SU-DHL-6 (cell line): ENCODE results near the gene ORAI3.

ENCODE experiments used
- H2AFZ ChIP-seq: fragments of 200-600 bp; sonication (generic); 2 replicates; pipeline ENCODE4 v1.6.1; 2014; ENCODE audit warnings: low read depth, mild to moderate bottlenecking, moderate library complexity, mixed read lengths, antibody characterized with exemption, low read length; ENCODE audit not compliant: severe bottlenecking
- H3F3A ChIP-seq: fragments of 200-600 bp; shearing (Covaris generic); 2 replicates; pipeline ENCODE4 v1.6.0; 2016; ENCODE audit warnings: antibody characterized with exemption, mild to moderate bottlenecking; ENCODE audit not compliant: insufficient read depth
- H3K27ac ChIP-seq: fragments of 200-600 bp; sonication (generic); 2 replicates; pipeline ENCODE4 v1.5.1; 2016; ENCODE audit warnings: low read depth, mild to moderate bottlenecking, low read length, moderate library complexity, mixed read lengths
- H3K27me3 ChIP-seq: fragments of 200-600 bp; sonication (generic), shearing (Covaris generic); 2 replicates; pipeline ENCODE4 v1.6.0; 2014; ENCODE audit warnings: mild to moderate bottlenecking, low read length
- H3K36me3 ChIP-seq: fragments of 200-600 bp; sonication (generic); 2 replicates; pipeline ENCODE4 v1.6.1; 2014; ENCODE audit warnings: mild to moderate bottlenecking, low read length, mixed read lengths
- H3K4me2 ChIP-seq: fragments of 300-600, 200-600 bp; shearing (Covaris generic), sonication (generic); 2 replicates; pipeline ENCODE4 v1.6.0; 2014; ENCODE audit warnings: low read length, low read depth, mild to moderate bottlenecking; ENCODE audit not compliant: poor library complexity, severe bottlenecking
- H3K4me3 ChIP-seq: fragments of 200-600 bp; sonication (generic); 2 replicates; pipeline ENCODE4 v1.5.1; 2014; ENCODE audit warnings: antibody characterized with exemption, low read length, mild to moderate bottlenecking, mixed read lengths; ENCODE audit not compliant: insufficient read depth, poor library complexity, severe bottlenecking
- H3K79me2 ChIP-seq: fragments of 200-600 bp; sonication (generic); 2 replicates; pipeline ENCODE4 v1.6.1; 2014; ENCODE audit warnings: mild to moderate bottlenecking, low read length, moderate library complexity; ENCODE audit not compliant: insufficient read depth
- H3K9ac ChIP-seq: fragments of 200-600 bp; sonication (generic); 2 replicates; pipeline ENCODE4 v1.7.0; 2014; ENCODE audit warnings: mild to moderate bottlenecking, low read length
- H3K9me2 ChIP-seq: fragments of 200-600 bp; sonication (generic); replicated peaks from 2 replicates; pipeline ENCODE4 v1.6.1; 2014; ENCODE audit warnings: low read length; ENCODE audit not compliant: insufficient read depth
- H3K9me3 ChIP-seq: fragments of 200-600 bp; sonication (generic); 2 replicates; pipeline ENCODE4 v1.6.1; 2014; ENCODE audit warnings: low read length, mixed read lengths; ENCODE audit not compliant: insufficient read depth
- H4K20me1 ChIP-seq: fragments of 200-600 bp; sonication (generic); 2 replicates; pipeline ENCODE4 v1.6.1; 2014; ENCODE audit warnings: low read depth, mild to moderate bottlenecking, antibody characterized with exemption, low read length, moderate library complexity, mixed read lengths
- EZH2phosphoT487 ChIP-seq: fragments of 200-600 bp; sonication (generic), shearing (Covaris generic); conservative IDR thresholded peaks from 2 replicates; pipeline ENCODE4 v1.6.1; 2018; ENCODE audit warnings: mild to moderate bottlenecking, antibody characterized with exemption, low read length, moderate library complexity, mixed read lengths
- TF ChIP-seq, protein P1 (sequence below): fragments of 200-600 bp; sonication (generic); IDR thresholded peaks from one replicate; pipeline ENCODE4 v1.5.1; 2017; ENCODE audit warnings: antibody characterized with exemption, mild to moderate bottlenecking, low read length, moderate library complexity; ENCODE audit not compliant: insufficient read depth, poor library complexity, severe bottlenecking

The ORAI3 gene

DNA sequence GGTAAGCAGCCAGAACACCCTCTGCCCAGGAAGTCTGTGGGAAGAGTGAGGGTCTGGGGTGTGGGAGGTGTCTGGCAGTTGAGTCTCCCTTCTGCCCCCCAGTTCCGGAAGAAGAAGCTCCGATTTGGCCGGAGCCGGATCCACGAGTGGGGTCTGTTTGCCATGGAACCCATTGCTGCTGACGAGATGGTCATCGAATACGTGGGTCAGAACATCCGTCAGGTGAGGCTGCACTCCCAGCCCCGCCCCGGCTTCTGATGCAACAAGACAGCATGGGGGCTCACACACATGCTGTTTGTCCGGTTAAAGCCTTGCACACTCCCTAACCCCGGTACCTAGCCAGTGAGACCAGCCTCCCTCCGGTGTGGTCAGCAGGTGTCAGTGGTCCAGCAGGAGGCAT is 32.1 kb downstream of the ORAI3 start:
- no peaks in the 10 kb centered on the region for H4K20me1 ChIP-seq
- H3K79me2 ChIP-seq: no peaks in the 10 kb centered on the region
- H3K9me2 ChIP-seq: no peaks in the 10 kb centered on the region
- H3F3A ChIP-seq: no peaks in the 10 kb centered on the region; the same call in 1 of the 2 replicates
- TF ChIP-seq, protein P1, sequence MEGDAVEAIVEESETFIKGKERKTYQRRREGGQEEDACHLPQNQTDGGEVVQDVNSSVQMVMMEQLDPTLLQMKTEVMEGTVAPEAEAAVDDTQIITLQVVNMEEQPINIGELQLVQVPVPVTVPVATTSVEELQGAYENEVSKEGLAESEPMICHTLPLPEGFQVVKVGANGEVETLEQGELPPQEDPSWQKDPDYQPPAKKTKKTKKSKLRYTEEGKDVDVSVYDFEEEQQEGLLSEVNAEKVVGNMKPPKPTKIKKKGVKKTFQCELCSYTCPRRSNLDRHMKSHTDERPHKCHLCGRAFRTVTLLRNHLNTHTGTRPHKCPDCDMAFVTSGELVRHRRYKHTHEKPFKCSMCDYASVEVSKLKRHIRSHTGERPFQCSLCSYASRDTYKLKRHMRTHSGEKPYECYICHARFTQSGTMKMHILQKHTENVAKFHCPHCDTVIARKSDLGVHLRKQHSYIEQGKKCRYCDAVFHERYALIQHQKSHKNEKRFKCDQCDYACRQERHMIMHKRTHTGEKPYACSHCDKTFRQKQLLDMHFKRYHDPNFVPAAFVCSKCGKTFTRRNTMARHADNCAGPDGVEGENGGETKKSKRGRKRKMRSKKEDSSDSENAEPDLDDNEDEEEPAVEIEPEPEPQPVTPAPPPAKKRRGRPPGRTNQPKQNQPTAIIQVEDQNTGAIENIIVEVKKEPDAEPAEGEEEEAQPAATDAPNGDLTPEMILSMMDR: no peak
- TF ChIP-seq EZH2phosphoT487: no peak
- no peak overlapping the region for H3K9ac ChIP-seq
- no peaks in the 10 kb centered on the region for H3K9me3 ChIP-seq
- no peaks in the 10 kb centered on the region for H3K36me3 ChIP-seq
- H3K4me2 ChIP-seq: no peak overlapping the region
- H2AFZ ChIP-seq: no peak overlapping the region
- H3K4me3 ChIP-seq: no peak overlapping the region
- H3K27ac ChIP-seq: no peak overlapping the region
- no peaks in the 10 kb centered on the region for H3K27me3 ChIP-seq

- no peaks in the 10 kb centered on the region for H3K27me3 ChIP-seq
- H3K27ac ChIP-seq: no peak overlapping the region
- H3K9me2 ChIP-seq: no peaks in the 10 kb centered on the region
- no peaks in the 10 kb centered on the region; the same call in 1 of the 2 replicates for H3F3A ChIP-seq
- H3K36me3 ChIP-seq: no peaks in the 10 kb centered on the region
- no peaks in the 10 kb centered on the region for H4K20me1 ChIP-seq
- no peak for TF ChIP-seq EZH2phosphoT487
- TF ChIP-seq, protein P1: no peak
- no peak overlapping the region for H3K4me3 ChIP-seq
- no peaks in the 10 kb centered on the region for H3K9me3 ChIP-seq
- H3K9ac ChIP-seq: no peak overlapping the region
- no peak overlapping the region for H3K4me2 ChIP-seq
- H2AFZ ChIP-seq: no peak overlapping the region
- H3K79me2 ChIP-seq: no peaks in the 10 kb centered on the region
Measured at GRCh38 chr16:30982548-30983288, 33.9 kb downstream of the ORAI3 start.

DNA sequence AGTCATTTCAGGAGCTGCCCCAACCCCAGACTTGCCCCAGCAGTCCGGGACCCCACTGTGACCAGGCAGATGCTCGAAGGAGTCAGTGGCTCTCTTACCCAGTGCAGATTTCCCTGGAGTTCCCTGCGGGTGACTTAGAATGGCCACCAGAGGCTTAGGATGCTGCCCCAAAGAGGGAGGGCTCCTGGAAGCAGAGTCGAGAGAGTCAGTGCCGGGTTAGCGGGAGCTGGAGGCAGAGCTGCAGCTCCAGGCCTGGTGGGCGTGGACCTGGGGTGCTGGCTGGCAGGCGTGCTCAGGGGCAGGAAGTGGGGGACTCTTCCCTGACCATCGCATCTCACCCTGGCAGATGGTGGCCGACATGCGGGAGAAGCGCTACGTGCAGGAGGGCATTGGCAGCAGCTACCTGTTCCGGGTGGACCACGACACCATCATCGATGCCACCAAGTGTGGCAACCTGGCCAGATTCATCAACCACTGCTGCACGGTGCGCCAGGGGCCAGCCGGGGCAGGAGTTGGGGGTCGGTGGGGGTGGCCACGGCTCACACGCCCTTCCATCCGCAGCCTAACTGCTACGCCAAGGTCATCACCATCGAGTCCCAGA is 34.5 kb downstream of the ORAI3 start:
- Histone ChIP-seq H3F3A (no peaks in the 10 kb centered on the region; the same call in 1 of the 2 replicates), H3K9me2 (no peaks in the 10 kb centered on the region), H3K79me2 (no peaks in the 10 kb centered on the region), H3K9me3 (no peaks in the 10 kb centered on the region), H3K9ac (no peak overlapping the region), H3K27me3 (no peaks in the 10 kb centered on the region), H3K4me2 (no peak overlapping the region), H3K27ac (no peak overlapping the region), H3K36me3 (no peaks in the 10 kb centered on the region), H2AFZ (no peak overlapping the region), H3K4me3 (no peak overlapping the region), H4K20me1 (no peaks in the 10 kb centered on the region)
- TF ChIP-seq EZH2phosphoT487: no peak
- TF ChIP-seq, protein P1: no peak
